HCT116 (cell line): ENCODE results near the gene TAS2R10. TPM values are rescaled to one million over a fixed set of nuclear protein-coding genes. Genes with fewer than 3 reads are reported as not detected.

ENCODE experiments used
- ATAC-seq: fragments of 200-7000 bp; cut with Tn5 transposase; 2 replicates; pipeline ENCODE4 v1.9.1; 2020; ENCODE audit warnings: mild to moderate bottlenecking, moderate library complexity
- Bru-seq: library from RNA; stranded (reverse); fragments of 400-500 nt; gene quantifications from one replicate; lab custom pipeline; 2021; lab: Mats Ljungman, UMichigan
- BruChase-seq, 2 experiments: library from RNA; stranded (reverse); fragments of 400-500 nt; gene quantifications; one replicate each; lab custom pipeline; 2021; lab: Mats Ljungman, UMichigan
- BruUV-seq: library from RNA; stranded (reverse); fragments of 400-500 nt; replicated peaks from 2 replicates; lab custom pipeline; 2021; lab: Mats Ljungman, UMichigan
- CTCF ChIA-PET: fragments of 300-600 bp; sonication (Branson Sonifier 250); formaldehyde crosslinking; loops from one replicate; lab custom pipeline; 2021; ENCODE audit warnings: antibody characterized with exemption; lab: Charles Lee
- POLR2A ChIA-PET: fragments of 300-600, 350-600 bp; sonication (Branson Sonifier 250); formaldehyde crosslinking; loops from one replicate; lab custom pipeline; 2021; ENCODE audit warnings: antibody characterized with exemption; lab: Charles Lee
- RAD21 ChIA-PET, 2 experiments: fragments of 300-600 bp; sonication (Branson Sonifier 250); formaldehyde crosslinking; loops; one replicate each; lab custom pipeline; 2023; ENCODE audit warnings: low total read pairs in 2 of 2; ENCODE audit not compliant: uncharacterized antibody in 2 of 2, unreplicated experiment in 2 of 2, low non-redundant PET in 1 of 2; lab: Charles Lee
- DNase-seq: peaks from one replicate; pipeline ENCODE4 v3.0.0-alpha.2; 2010; ENCODE audit warnings: low read depth, low spot score
- H2AFZ ChIP-seq: fragments of 200-600 bp; shearing (Covaris generic), sonication (generic); 2 replicates; pipeline ENCODE4 v1.6.1; 2017; ENCODE audit warnings: low read depth, mixed run types, mixed read lengths, antibody characterized with exemption, low read length; ENCODE audit not compliant: poor library complexity, severe bottlenecking
- H3K27ac ChIP-seq: 2 replicates; pipeline ENCODE4 v1.5.1; 2012; ENCODE audit warnings: low read depth, low read length
- H3K27me3 ChIP-seq: fragments of 200-600 bp; sonication (generic); 2 replicates; pipeline ENCODE4 v1.6.1; 2016; ENCODE audit warnings: mixed run types, low read length, mixed read lengths; ENCODE audit not compliant: insufficient read depth
- H3K36me3 ChIP-seq, 2 experiments: fragments of 200-500 bp in 1 of 2; fragments of 200-600 bp in 1 of 2; sonication (Bioruptor generic) in 1 of 2; sonication (generic) in 1 of 2; 2 replicates each; pipeline versions ENCODE4 v1.5.1 to v1.6.1; 2014 to 2016; ENCODE audit warnings: low read length in 2 of 2, inconsistent platforms in 1 of 2, mixed read lengths in 1 of 2, mixed run types in 1 of 2; ENCODE audit not compliant: insufficient read depth in 2 of 2, control insufficient read depth in 1 of 2
- H3K4me1 ChIP-seq, 2 experiments: fragments of 200-600 bp in 1 of 2; sonication (generic) in 1 of 2; 2 replicates each; pipeline versions ENCODE4 v1.5.1 to v1.6.1; 2012 to 2017; ENCODE audit warnings: low read length in 2 of 2, inconsistent platforms in 1 of 2, mild to moderate bottlenecking in 1 of 2, mixed read lengths in 1 of 2, mixed run types in 1 of 2, moderate library complexity in 1 of 2; ENCODE audit not compliant: insufficient read depth in 2 of 2, control insufficient read depth in 1 of 2
- H3K4me2 ChIP-seq: fragments of 200-600 bp; sonication (generic); 2 replicates; pipeline ENCODE4 v1.6.1; 2017; ENCODE audit warnings: mixed run types, low read length, mixed read lengths
- H3K4me3 ChIP-seq, 2 experiments: fragments of 200-600 bp in 1 of 2; sonication (generic) in 1 of 2; replicated peaks in 1 of 2; 2 replicates each; pipeline ENCODE4 v1.5.1; 2011 to 2016; ENCODE audit warnings: low read length in 2 of 2, control low read depth in 1 of 2, low read depth in 1 of 2, mild to moderate bottlenecking in 1 of 2, mixed read lengths in 1 of 2, mixed run types in 1 of 2
- H3K79me2 ChIP-seq: fragments of 200-600 bp; sonication (generic); 2 replicates; pipeline ENCODE4 v1.6.1; 2017; ENCODE audit warnings: mild to moderate bottlenecking, mixed run types, low read length, moderate library complexity, mixed read lengths; ENCODE audit not compliant: insufficient read depth
- H3K9ac ChIP-seq: fragments of 200-600 bp; sonication (generic); 2 replicates; pipeline ENCODE4 v1.6.1; 2016; ENCODE audit warnings: low read length, mixed read lengths
- H3K9me2 ChIP-seq: fragments of 200-600 bp; sonication (generic), shearing (Covaris generic); 2 replicates; pipeline ENCODE4 v1.6.1; 2017; ENCODE audit warnings: mixed run types, mild to moderate bottlenecking, moderate library complexity; ENCODE audit not compliant: insufficient read depth
- H3K9me3 ChIP-seq, 2 experiments: fragments of 200-500 bp in 1 of 2; fragments of 200-600 bp in 1 of 2; sonication (Bioruptor generic) in 1 of 2; sonication (generic) in 1 of 2; 2 replicates each; pipeline ENCODE4 v1.6.1; 2014 to 2017; ENCODE audit warnings: low read length in 2 of 2, mixed read lengths in 2 of 2, inconsistent platforms in 1 of 2, low read depth in 1 of 2, mild to moderate bottlenecking in 1 of 2, mixed run types in 1 of 2, moderate library complexity in 1 of 2; ENCODE audit not compliant: control insufficient read depth in 1 of 2, insufficient read depth in 1 of 2
- H4K20me1 ChIP-seq: fragments of 200-600 bp; sonication (generic), shearing (Covaris generic); 2 replicates; pipeline ENCODE4 v1.6.1; 2017; ENCODE audit warnings: mixed run types, mild to moderate bottlenecking, moderate library complexity; ENCODE audit not compliant: insufficient read depth
- CBX3 ChIP-seq: IDR thresholded peaks from 2 replicates; pipeline ENCODE4 v1.6.1; 2012; ENCODE audit warnings: low read depth
- CEBPB ChIP-seq: IDR thresholded peaks from 2 replicates; pipeline ENCODE4 v1.6.1; 2012; ENCODE audit warnings: low read depth
- CTCF ChIP-seq, 3 experiments: fragments of 200-600 bp in 1 of 3; sonication (generic) in 1 of 3; IDR thresholded peaks in 2 of 3; conservative IDR thresholded peaks in 1 of 3; 2 replicates each; pipeline ENCODE4 v1.5.1; 2012 to 2017; ENCODE audit warnings: low read depth in 2 of 3, low read length in 2 of 3, antibody characterized with exemption in 1 of 3, borderline replicate concordance in 1 of 3, control low read depth in 1 of 3, mild to moderate bottlenecking in 1 of 3, mixed read lengths in 1 of 3, mixed run types in 1 of 3, moderate library complexity in 1 of 3; ENCODE audit not compliant: insufficient read depth in 1 of 3
- FOSL1 ChIP-seq: IDR thresholded peaks from 2 replicates; pipeline ENCODE4 v1.6.1; 2012; ENCODE audit warnings: low read depth
- JUND ChIP-seq: IDR thresholded peaks from 2 replicates; pipeline ENCODE4 v1.6.1; 2012
- POLR2A ChIP-seq: IDR thresholded peaks from 2 replicates; pipeline ENCODE4 v1.7.0; 2011; ENCODE audit warnings: borderline replicate concordance; ENCODE audit not compliant: insufficient read depth, insufficient read length; ENCODE audit errors: extremely low read depth
- POLR2AphosphoS5 ChIP-seq: IDR thresholded peaks from 2 replicates; pipeline ENCODE4 v1.6.1; 2011; ENCODE audit warnings: mild to moderate bottlenecking, low read depth, low read length, moderate library complexity
- YY1 ChIP-seq: IDR thresholded peaks from 2 replicates; pipeline ENCODE4 v1.6.1; 2011; ENCODE audit warnings: low read length, low read depth, moderate library complexity, mild to moderate bottlenecking; ENCODE audit not compliant: insufficient replicate concordance; ENCODE audit errors: extremely low read depth
- ZFX ChIP-seq: fragments of 450-650 bp; IDR thresholded peaks from 2 replicates; pipeline ENCODE4 v1.6.1; 2017
- ZNF274 ChIP-seq: fragments of 200-500 bp; sonication (Bioruptor generic); IDR thresholded peaks from 2 replicates; pipeline ENCODE4 v1.6.1; 2014; ENCODE audit warnings: mild to moderate bottlenecking, low read depth, low read length, inconsistent platforms
- intact Hi-C: fragments of 100-400 bp; cut with micrococcal nuclease; formaldehyde crosslinking; loops from 2 replicates; pipeline ENCODE4 v1.10.0; 2022
- long read RNA-seq: library from polyadenylated mRNA; unstranded; transcript quantifications from one replicate; pipeline ENCODE4 v2.0.0, GENCODE V29; 2021; ENCODE audit not compliant: unreplicated experiment
- polyA plus RNA-seq: library from polyadenylated mRNA; unstranded; fragments of >200 nt; gene quantifications from 2 replicates; pipeline ENCODE4 v1.2.1, GENCODE V29; 2012; ENCODE audit warnings: missing spikeins
- total RNA-seq: library from RNA; stranded (reverse); gene quantifications from one replicate; pipeline ENCODE4 v1.2.1, GENCODE V29; 2021; ENCODE audit not compliant: unreplicated experiment

Gene TAS2R10
- total RNA-seq: 0.81 TPM
- polyA plus RNA-seq: 0.25 TPM in 1 of 2 replicates, not detected in the other
- Bru-seq, nascent RNA: percentile 58 among the genes with signal in this experiment
- percentile 77 among the genes with signal in this experiment for BruChase-seq, experiment 1, labeled RNA remaining after a 6-hour chase
- percentile 87 among the genes with signal in this experiment for BruChase-seq, experiment 2, labeled RNA remaining after a 2-hour chase
- long read RNA-seq: 0 reads

GRCh38 chr12:10826258-10826657 is at the start of gene TAS2R10:
TAS2R10 (minus strand) TSS chr12:10826358; CDS start chr12:10826269, 89 bp downstream.
- CTCF ChIA-PET: interaction anchor here (0.6 kb wide), 1 partner anchor 98 kb away, joined by 3 read pairs; no protein-coding TSS in a partner anchor
- ATAC-seq (no peak), DNase-seq (no peak)
- H3K4me2 ChIP-seq: no peak within 1 kb of the TSS
- no peaks in the 10 kb centered on the region for H3K36me3 ChIP-seq
- H3K27ac ChIP-seq: no peak within 1 kb of the TSS
- no peaks in the 10 kb centered on the region for H3K9me3 ChIP-seq
- no peak for TF ChIP-seq CEBPB
- no peak for TF ChIP-seq POLR2AphosphoS5
- TF ChIP-seq FOSL1: no peak
- TF ChIP-seq ZNF274: no peak
- no peak for TF ChIP-seq JUND
- no peak for TF ChIP-seq POLR2A
- no peak for TF ChIP-seq CTCF (IDR thresholded peaks at IDR 0.05 in 2 of 3, conservative IDR thresholded peaks at IDR 0.05 in 1 of 3; ENCODE audit: borderline replicate concordance in 1 of 3, insufficient read depth in 1 of 3, low read depth in 2 of 3, low read length in 2 of 3)
- no peak for TF ChIP-seq YY1
- no peak for TF ChIP-seq CBX3
- TF ChIP-seq ZFX: no peak
- no peaks in the 10 kb centered on the region for H3K27me3 ChIP-seq
- intact Hi-C loops: no loop called here
- no peaks in the 10 kb centered on the region for H3K9me2 ChIP-seq
- no peaks in the 10 kb centered on the region for H3K79me2 ChIP-seq
- H2AFZ ChIP-seq: no peak within 1 kb of the TSS
- H3K9ac ChIP-seq: no peak within 1 kb of the TSS
- POLR2A ChIA-PET: no interaction called here
- H3K4me1 ChIP-seq: no peaks in the 10 kb centered on the region
- no peaks in the 10 kb centered on the region for H4K20me1 ChIP-seq
- BruUV-seq: no TSS peak
- RAD21 ChIA-PET: no interaction called here
- H3K4me3 ChIP-seq: no peak within 1 kb of the TSS
